Panc1 (cell line): ENCODE results near the gene KRT35.

Source experiments
- CTCF ChIP-seq: fragments of 450-650 bp; IDR thresholded peaks from 2 replicates; pipeline ENCODE4 v1.5.1; 2017; ENCODE audit warnings: mild to moderate bottlenecking
- POLR2AphosphoS5 ChIP-seq: IDR thresholded peaks from 2 replicates; pipeline ENCODE4 v1.6.1; 2012; ENCODE audit warnings: mild to moderate bottlenecking, low read depth, low read length, moderate library complexity

GRCh38 chr17:41444186-41444585 lies 36.8 kb downstream of the KRT35 start:
- TF ChIP-seq CTCF (no peak), POLR2AphosphoS5 (no peak)
